HepG2 (cell line): Measurements from ENCODE around the gene OBSL1. TPM values are rescaled to one million over a fixed set of nuclear protein-coding genes. Genes with fewer than 3 reads are reported as not detected.

ENCODE experiments used
- ATAC-seq: fragments of 200-7000 bp; cut with Tn5 transposase; 3 replicates; pipeline ENCODE4 v1.9.1; 2020; ENCODE audit warnings: mild to moderate bottlenecking, moderate library complexity
- BruUV-seq: library from RNA; stranded (reverse); fragments of 400-500 nt; replicated peaks from 2 replicates; lab custom pipeline; 2021; lab: Mats Ljungman, UMichigan
- CTCF ChIA-PET: fragments of 300-600 bp; formaldehyde crosslinking; extraction: SDS; loops from one replicate; lab custom pipeline; 2021; ENCODE audit warnings: low total read pairs, inconsistent platforms, low intra/inter-chr PET ratio; lab: Yijun Ruan, JAX
- POLR2A ChIA-PET: fragments of 350-600 bp; sonication (Branson Sonifier 250); formaldehyde crosslinking; loops from one replicate; lab custom pipeline; 2020; ENCODE audit warnings: antibody characterized with exemption, inconsistent platforms; lab: Yijun Ruan, JAX
- DNase-seq: peaks from one replicate; pipeline ENCODE4 v3.0.0-alpha.2; 2015; ENCODE audit warnings: low spot score
- FAIRE-seq: peaks from 3 replicates; lab custom pipeline; 2011; peaks lifted over from hg19 to GRCh38; lab: Jason Lieb, UNC
- H2AFZ ChIP-seq: one replicate; pipeline ENCODE4 v1.6.1; 2011; ENCODE audit warnings: low read length, inconsistent platforms
- H3K27ac ChIP-seq: fragments of 300-600 bp; 3 replicates; pipeline ENCODE4 v1.8.0; 2011; ENCODE audit warnings: mixed run types, mild to moderate bottlenecking, mixed read lengths, low read length, inconsistent platforms; ENCODE audit not compliant: insufficient read depth; ENCODE audit errors: extremely low read length
- H3K27me3 ChIP-seq, 2 experiments: fragments of 200-600 bp in 1 of 2; 2 replicates in 1 of 2; 3 replicates in 1 of 2; pipeline versions ENCODE4 v1.6.0 to v1.8.0; 2011; ENCODE audit warnings: low read length in 2 of 2, mild to moderate bottlenecking in 2 of 2, moderate library complexity in 2 of 2, inconsistent platforms in 1 of 2; ENCODE audit not compliant: insufficient read depth in 2 of 2, control insufficient read depth in 1 of 2
- H3K36me3 ChIP-seq, 2 experiments: fragments of 200-600 bp in 1 of 2; replicated peaks in 1 of 2; 2 replicates in 1 of 2; 3 replicates in 1 of 2; pipeline versions ENCODE4 v1.5.1 to v1.8.0; 2011; ENCODE audit warnings: low read length in 2 of 2, inconsistent platforms in 1 of 2; ENCODE audit not compliant: insufficient read depth in 2 of 2, control insufficient read depth in 1 of 2
- H3K4me1 ChIP-seq: 2 replicates; pipeline ENCODE4 v1.5.1; 2012; ENCODE audit warnings: low read length, inconsistent platforms; ENCODE audit not compliant: insufficient read depth
- H3K4me2 ChIP-seq: 2 replicates; pipeline ENCODE4 v1.6.0; 2011; ENCODE audit warnings: low read depth, low read length, inconsistent platforms
- H3K4me3 ChIP-seq, 3 experiments: fragments of 200-600 bp in 1 of 3; sonication (generic), shearing (Covaris generic) in 1 of 3; replicated peaks in 1 of 3; 2 replicates each; pipeline ENCODE4 v1.5.1; 2011 to 2016; ENCODE audit warnings: low read length in 3 of 3, inconsistent platforms in 2 of 3, low read depth in 2 of 3, mild to moderate bottlenecking in 2 of 3, control low read depth in 1 of 3, mixed read lengths in 1 of 3; ENCODE audit not compliant: insufficient read depth in 1 of 3
- H3K79me2 ChIP-seq: one replicate; pipeline ENCODE4 v1.6.1; 2011; ENCODE audit warnings: low read length, inconsistent platforms; ENCODE audit not compliant: insufficient read depth
- H3K9ac ChIP-seq: 2 replicates; pipeline ENCODE4 v1.6.0; 2011; ENCODE audit warnings: mild to moderate bottlenecking, low read depth, low read length, inconsistent platforms; ENCODE audit not compliant: insufficient read depth
- H3K9me3 ChIP-seq: 2 replicates; pipeline ENCODE4 v1.5.1; 2012; ENCODE audit warnings: mild to moderate bottlenecking, low read length
- H4K20me1 ChIP-seq: 2 replicates; pipeline ENCODE4 v1.6.0; 2011; ENCODE audit warnings: inconsistent platforms, mild to moderate bottlenecking, low read length, moderate library complexity; ENCODE audit not compliant: insufficient read depth
- AGO2 ChIP-seq: fragments of 200-400 bp; formaldehyde crosslinking; optimal IDR thresholded peaks from 2 replicates; pipeline ENCODE3; 2017; ENCODE audit warnings: mild to moderate bottlenecking, low read depth, low read length, moderate library complexity
- ATF7 ChIP-seq, 2 experiments: fragments of 450-650 bp in 1 of 2; sonication (generic) in 1 of 2; formaldehyde crosslinking in 1 of 2; IDR thresholded peaks; 2 replicates each; pipeline versions ENCODE4 v1.4.0 to v1.6.1; 2016 to 2020; ENCODE audit warnings: antibody characterized with exemption in 1 of 2, mild to moderate bottlenecking in 1 of 2, missing genetic modification reagents in 1 of 2
- EHMT2 ChIP-seq: fragments of 200-600 bp; sonication (generic); IDR thresholded peaks from 2 replicates; pipeline ENCODE4 v1.7.0; 2017; ENCODE audit warnings: antibody characterized with exemption, low read depth, low read length, borderline replicate concordance
- ESRRA ChIP-seq: sonication (generic); formaldehyde crosslinking; IDR thresholded peaks from 2 replicates; pipeline ENCODE4 v1.5.1; 2020; ENCODE audit warnings: mild to moderate bottlenecking, low read depth, missing genetic modification reagents
- HDAC2 ChIP-seq: sonication (generic); formaldehyde crosslinking; IDR thresholded peaks from 2 replicates; pipeline ENCODE4 v1.4.0; 2020; ENCODE audit warnings: missing genetic modification reagents
- HOXA3 ChIP-seq: sonication (generic); formaldehyde crosslinking; IDR thresholded peaks from 2 replicates; pipeline ENCODE4 v1.5.0; 2020; ENCODE audit warnings: missing genetic modification reagents
- JUND ChIP-seq: sonication (generic); formaldehyde crosslinking; IDR thresholded peaks from 2 replicates; pipeline ENCODE4 v1.8.0; 2022; ENCODE audit warnings: mild to moderate bottlenecking, missing genetic modification reagents
- POLR2AphosphoS5 ChIP-seq: IDR thresholded peaks from 2 replicates; pipeline ENCODE4 v1.6.1; 2012; ENCODE audit warnings: low read depth, low read length
- SRF ChIP-seq: IDR thresholded peaks from 2 replicates; pipeline ENCODE4 v1.6.1; 2011; ENCODE audit warnings: mild to moderate bottlenecking, low read depth, low read length, moderate library complexity
- THAP7 ChIP-seq: sonication (generic); formaldehyde crosslinking; IDR thresholded peaks from 2 replicates; pipeline ENCODE4 v1.8.1; 2023; ENCODE audit warnings: mild to moderate bottlenecking, missing genetic modification reagents
- TRAFD1 ChIP-seq: sonication (generic); formaldehyde crosslinking; IDR thresholded peaks from 2 replicates; pipeline ENCODE4 v1.5.1; 2020; ENCODE audit warnings: missing genetic modification reagents, mild to moderate bottlenecking, borderline replicate concordance
- ZNF296 ChIP-seq: sonication (generic); formaldehyde crosslinking; conservative IDR thresholded peaks from 2 replicates; pipeline ENCODE4 v1.5.0; 2020; ENCODE audit warnings: mild to moderate bottlenecking, missing genetic modification reagents
- ZNF3 ChIP-seq: IDR thresholded peaks from 2 replicates; pipeline ENCODE4 v1.7.0; 2017; ENCODE audit warnings: inconsistent platforms
- ZNF333 ChIP-seq: sonication (generic); formaldehyde crosslinking; IDR thresholded peaks from 2 replicates; pipeline ENCODE4 v1.4.0; 2020; ENCODE audit warnings: mild to moderate bottlenecking, missing genetic modification reagents, borderline replicate concordance
- ZNF468 ChIP-seq: sonication (generic); formaldehyde crosslinking; IDR thresholded peaks from 2 replicates; pipeline ENCODE4 v1.8.0; 2022; ENCODE audit warnings: mild to moderate bottlenecking, moderate library complexity, missing genetic modification reagents
- ZNF550 ChIP-seq: sonication (generic); formaldehyde crosslinking; IDR thresholded peaks from 2 replicates; pipeline ENCODE4 v1.4.0; 2020; ENCODE audit warnings: mild to moderate bottlenecking, missing genetic modification reagents, borderline replicate concordance
- ZNF883 ChIP-seq: sonication (generic); formaldehyde crosslinking; IDR thresholded peaks from 2 replicates; pipeline ENCODE4 v1.5.1; 2020; ENCODE audit warnings: mild to moderate bottlenecking, missing genetic modification reagents; ENCODE audit errors: not compliant biosample characterization
- ZXDC ChIP-seq: sonication (generic); formaldehyde crosslinking; IDR thresholded peaks from 2 replicates; pipeline ENCODE4 v1.5.0; 2020; ENCODE audit warnings: mild to moderate bottlenecking, missing genetic modification reagents
- WGBS: methylation state at CpG from one replicate; pipeline ENCODE4 v1.1.6; 2017; ENCODE audit warnings: low lambda C conversion rate; 5-methylcytosine and 5-hydroxymethylcytosine counted together
- in situ Hi-C: cut with HindIII; loops from 2 replicates; pipeline ENCODE4 v1.10.0; 2017; ENCODE audit warnings: low pct_unique_long_range_greater_than_20kb; ENCODE audit not compliant: extremely low pct_ligation_motif_present
- intact Hi-C: fragments of 100-400 bp; cut with micrococcal nuclease; formaldehyde crosslinking; loops from one replicate; pipeline ENCODE4 v1.10.0; 2022; ENCODE audit not compliant: unreplicated experiment
- polyA plus RNA-seq, 8 experiments: library from polyadenylated mRNA; depleted of rRNA in 3 of 8; stranded (reverse) in 7 of 8; unstranded in 1 of 8; fragments of >200 nt; fragmentation: Illumina TruSeq in 4 of 8; extraction: Trizol in 4 of 8; gene quantifications; 2 replicates each; pipeline versions ENCODE4 v1.2.1 to v1.2.3, GENCODE V29; 2011 to 2016; ENCODE audit warnings: low read depth in 4 of 8, missing spikeins in 1 of 8, mixed read lengths in 1 of 8; ENCODE audit not compliant: insufficient read depth in 1 of 8
- total RNA-seq, 5 experiments: library from RNA; depleted of rRNA; stranded (reverse); fragments of >200 nt; fragmentation: Illumina TruSeq; extraction: Trizol; gene quantifications; 2 replicates each; pipeline ENCODE4 v1.2.3, GENCODE V29; 2016; ENCODE audit warnings: low read depth in 1 of 5

Gene OBSL1
- total and polyA plus RNA-seq, 2 of the 13 experiments (the other 11 are each of a cell fraction or from before 2014, with no cell fraction given) = 86.7 to 218 TPM

GRCh38 chr2:219565130-219566080 is 5.9 kb downstream of the OBSL1 start:
- no TSS peak for BruUV-seq
- TF ChIP-seq AGO2 (peak; percentile 89), POLR2AphosphoS5 (peak; percentile 38), ESRRA (CRISPR knock-in tag) (no peak), ATF7 (IDR thresholded peaks at IDR 0.05) (no peak), ATF7 (CRISPR knock-in tag; IDR thresholded peaks at IDR 0.05) (0 out of 2 replicates have a peak, but pooled peaks have one; percentile 28), ZNF333 (CRISPR knock-in tag) (no peak), JUND (CRISPR knock-in tag) (no peak), HDAC2 (CRISPR knock-in tag) (no peak), THAP7 (CRISPR knock-in tag) (0 out of 2 replicates have a peak, but pooled peaks have one; percentile 40), TRAFD1 (no peak), HOXA3 (CRISPR knock-in tag) (0 out of 2 replicates have a peak, but pooled peaks have one; percentile 7), ZNF883 (peak; percentile 29), EHMT2 (no peak), ZNF296 (0 out of 2 replicates have a peak, but pooled peaks have one; percentile 27), SRF (no peak), ZXDC (CRISPR knock-in tag) (0 out of 2 replicates have a peak, but pooled peaks have one; percentile 59), ZNF550 (CRISPR knock-in tag) (no peak), ZNF468 (0 out of 2 replicates have a peak, but pooled peaks have one; percentile 25), ZNF3 (no peak)

More at GRCh38 chr2:219565130-219566080, 5.9 kb downstream of the OBSL1 start:
- H3K4me2 ChIP-seq = no peak overlapping the region
- H3K79me2 ChIP-seq = peaks cover 15% of the 10 kb centered on the region
- ChIA-PET CTCF (interaction anchor here (1.3 kb wide), 1 partner anchor 24 kb away, joined by 4 read pairs; no protein-coding TSS in a partner anchor), POLR2A (interaction anchor here (1.2 to 2.6 kb wide), 4 partner anchors 12 to 22 kb away, joined by 3 to 9 read pairs (median 4); partner anchors contain the start of genes CHPF and TMEM198)
- 92% methylated on average over 18 of the region's 21 CpGs for WGBS
- no peaks in the 10 kb centered on the region for H4K20me1 ChIP-seq
- in situ Hi-C loops = no loop called here
- no peak overlapping the region for H2AFZ ChIP-seq
- FAIRE-seq (no peak), DNase-seq (no peak), ATAC-seq (no peak)
- no peak overlapping the region for H3K9ac ChIP-seq
- H3K27me3 ChIP-seq = no peaks in the 10 kb centered on the region
- no peaks in the 10 kb centered on the region for H3K9me3 ChIP-seq
- H3K4me1 ChIP-seq = peaks cover 58% of the 10 kb centered on the region
- H3K36me3 ChIP-seq = peaks cover 20 to 50% of the 10 kb centered on the region in 2 experiments
- intact Hi-C loops = no loop called here
- H3K4me3 ChIP-seq = no peak overlapping the region
- no peak overlapping the region for H3K27ac ChIP-seq
